Measurements from ENCODE around the gene NR2F2.

Gene NR2F2

DNA sequence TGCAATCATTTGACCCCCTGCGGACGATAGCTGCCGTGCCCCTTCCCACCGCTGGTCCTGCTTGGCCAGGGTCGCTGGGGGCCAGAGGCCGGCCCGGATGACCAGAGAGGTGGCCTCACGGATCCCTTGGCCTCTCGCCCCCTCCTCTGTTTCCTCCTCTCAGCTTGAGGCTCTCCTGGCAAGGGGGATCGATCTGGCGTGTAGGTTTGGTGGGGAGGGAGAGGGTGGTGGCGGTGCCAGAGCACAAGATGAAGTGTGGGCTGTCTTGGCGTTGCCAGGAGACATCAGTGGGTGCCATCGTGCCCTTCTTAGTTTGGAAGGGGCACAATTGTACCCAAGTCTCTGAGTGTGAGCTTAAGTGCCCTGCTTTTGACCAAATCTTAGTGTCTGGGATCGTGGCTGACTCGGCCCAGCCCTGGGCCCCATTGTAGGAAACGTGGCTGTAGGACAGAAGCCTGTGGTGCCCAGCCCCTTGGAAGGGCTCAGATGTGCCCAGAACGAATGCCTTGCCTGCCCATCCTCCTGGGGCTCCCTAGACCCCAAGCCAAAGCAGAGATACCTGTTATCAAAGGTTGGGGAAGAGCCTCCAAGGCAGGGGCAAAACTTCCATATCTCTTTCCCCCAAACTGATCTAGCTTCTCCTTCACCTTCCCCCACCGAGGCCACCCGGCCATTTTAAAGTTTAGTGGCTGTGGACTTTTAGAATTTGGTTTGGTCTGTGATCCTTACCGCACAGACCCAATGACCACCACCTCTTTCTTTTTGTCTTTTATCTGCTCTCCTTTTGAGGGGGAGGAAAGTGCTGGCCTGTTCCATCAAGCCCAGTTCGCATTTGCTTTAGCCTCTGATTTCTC lies 14.4 kb downstream of the NR2F2 start:
- peak overlapping the region; percentile 67 for H3K4me3 ChIP-seq (ENCODE audit: low read length)
- no peak for TF ChIP-seq CTCF (conservative IDR thresholded peaks at IDR 0.05; ENCODE audit: low read length)
- no peak for DNase-seq (ENCODE audit: low read depth)

DNA sequence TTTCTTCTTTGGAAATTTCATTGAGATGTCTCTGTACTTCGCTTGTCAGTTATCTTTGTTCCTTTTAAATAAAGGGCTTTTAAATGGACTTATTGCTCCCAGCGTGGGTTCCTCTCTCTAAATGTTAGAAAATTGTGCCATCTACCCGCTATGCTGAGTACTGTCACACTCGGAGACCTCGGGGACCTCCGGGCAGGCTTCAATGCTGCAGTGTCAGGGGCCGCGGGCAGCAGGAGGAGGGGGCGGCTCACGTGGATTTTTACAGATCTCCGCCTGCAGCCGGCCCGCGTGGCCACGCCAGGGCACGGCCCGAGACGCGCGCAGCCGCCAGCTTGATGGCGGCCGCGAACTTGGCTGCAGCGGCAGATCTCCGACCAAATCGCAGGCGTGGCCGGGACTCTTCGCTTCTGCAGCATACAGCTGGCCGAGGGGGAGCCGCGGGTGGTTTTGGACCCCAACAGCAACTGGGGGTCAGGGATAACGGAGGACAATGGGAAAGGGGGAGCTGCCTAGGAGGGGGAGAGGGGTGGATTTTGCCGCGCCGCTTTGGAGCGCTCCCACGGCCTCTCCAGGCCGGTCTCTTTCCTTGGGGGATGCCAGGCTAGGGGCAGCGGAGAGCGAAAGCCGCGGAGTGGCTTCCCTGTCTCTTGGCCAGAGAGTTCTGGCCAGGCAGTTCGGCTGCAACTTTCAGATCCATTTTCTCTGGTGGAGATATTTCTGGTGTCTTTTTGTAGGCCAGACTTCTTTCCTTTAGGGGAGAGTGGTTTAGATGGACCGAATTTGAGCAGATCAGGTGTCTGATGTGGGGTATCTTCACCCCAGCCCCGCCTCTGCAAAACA lies 15.3 kb downstream of the NR2F2 start:
- H3K4me3 ChIP-seq (ENCODE audit: low read length), result peak overlapping the region; percentile 67
- peak; percentile 81 for DNase-seq (ENCODE audit: low read depth)

GRCh38 chr15:96346409-96346970 lies 16.0 kb downstream of the NR2F2 start:
- no peak for TF ChIP-seq CTCF (conservative IDR thresholded peaks at IDR 0.05; ENCODE audit: low read length)
- no peak for DNase-seq (ENCODE audit: low read depth)
- peak overlapping the region; percentile 67 for H3K4me3 ChIP-seq (ENCODE audit: low read length)

More for the DNA sequence above, 15.3 kb downstream of the NR2F2 start:
- peak; percentile 64 for TF ChIP-seq CTCF (conservative IDR thresholded peaks at IDR 0.05; ENCODE audit: low read length)

GRCh38 chr15:96347181-96348111 lies 16.9 kb downstream of the NR2F2 start:
- no peak for DNase-seq (ENCODE audit: low read depth)
- peak overlapping the region; percentile 67 for H3K4me3 ChIP-seq (ENCODE audit: low read length)
- no peak for TF ChIP-seq CTCF (conservative IDR thresholded peaks at IDR 0.05; ENCODE audit: low read length)

DNA sequence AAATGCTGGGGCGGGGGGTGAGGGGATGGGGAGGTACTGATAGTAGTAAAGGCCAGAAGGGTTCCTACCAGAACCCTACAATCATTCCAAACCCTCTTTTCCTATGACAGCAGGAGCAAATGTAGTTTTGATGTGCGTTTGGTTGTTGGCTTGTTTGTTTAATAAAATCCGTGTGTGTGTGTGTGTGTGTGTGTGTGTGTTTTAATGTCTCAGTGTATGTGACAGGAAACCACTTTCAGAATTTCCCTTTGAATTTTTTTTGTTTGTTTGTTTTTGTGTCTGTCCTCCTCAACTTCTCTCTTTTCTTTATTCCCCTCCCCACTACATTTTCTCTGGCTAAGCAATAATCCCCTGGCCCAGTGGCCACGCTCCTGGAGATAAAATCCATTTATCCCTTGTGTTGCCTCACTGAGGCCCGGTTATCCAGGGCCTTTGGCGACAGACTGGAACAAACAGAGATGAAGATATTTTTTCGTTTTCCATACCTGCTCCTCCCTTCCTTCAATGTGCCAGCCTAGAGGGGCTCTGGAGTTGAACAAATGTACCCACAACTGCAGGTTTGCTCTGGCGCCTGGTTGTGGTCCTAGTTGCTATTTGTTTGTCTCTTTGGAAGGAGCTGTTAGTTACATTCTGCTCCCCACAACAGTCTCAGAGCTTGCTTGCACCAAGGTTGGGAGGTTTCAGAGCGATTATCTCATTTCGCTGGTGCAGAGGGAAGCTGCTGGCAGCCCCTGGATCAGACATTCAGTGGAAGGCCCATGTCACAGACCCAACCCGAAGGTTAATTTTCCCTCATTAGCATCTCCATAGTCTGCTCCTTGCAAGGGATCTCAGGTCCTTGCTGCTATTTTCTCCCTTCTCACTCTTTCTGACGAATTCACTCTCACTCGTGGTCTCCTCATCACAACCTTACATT lies 17.9 kb downstream of the NR2F2 start:
- no peak overlapping the region for H3K4me3 ChIP-seq (ENCODE audit: low read length)
- TF ChIP-seq CTCF (conservative IDR thresholded peaks at IDR 0.05; ENCODE audit: low read length), result no peak
- DNase-seq (ENCODE audit: low read depth), result no peak
